Esophagus squamous epithelium (tissue), 4 donors: ENCODE results near the gene PGK1.

Experiments
- POLR2A ChIP-seq, 4 donors: fragments of 450-650 bp; IDR thresholded peaks; one replicate each; pipeline ENCODE4 v1.6.1; 2017; ENCODE audit warnings: antibody characterized with exemption in 4 of 4, mild to moderate bottlenecking in 4 of 4, moderate library complexity in 3 of 4
- TF ChIP-seq, protein P1 (sequence below), 6 experiments: fragments of 450-650 bp in 4 of 6; fragments of 200-600 bp in 2 of 6; sonication (generic) in 2 of 6; IDR thresholded peaks; one replicate each; pipeline ENCODE4 v1.5.1; 2016 to 2019; ENCODE audit warnings: antibody characterized with exemption in 6 of 6, mild to moderate bottlenecking in 4 of 6, moderate library complexity in 4 of 6

DNA sequence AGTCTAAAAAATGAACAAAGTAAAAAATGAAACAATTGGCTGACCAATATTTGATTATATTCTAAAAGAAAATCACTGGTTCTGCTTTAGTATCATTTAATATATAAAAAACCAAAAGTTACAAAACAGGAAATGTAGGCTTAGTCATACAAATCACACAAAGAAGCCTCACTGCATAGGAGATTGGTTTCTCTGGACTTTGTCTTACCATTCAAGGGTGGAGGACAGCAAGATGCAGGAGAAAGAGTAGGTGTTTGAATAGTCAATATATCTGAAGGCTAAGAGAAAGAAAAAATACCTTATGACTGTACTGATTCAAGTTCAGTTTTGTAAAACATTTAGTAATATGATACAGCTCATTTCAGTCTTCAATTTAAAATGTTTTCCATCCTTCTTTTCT, 64.0 kb downstream of the PGK1 start:
- TF ChIP-seq, protein P1, sequence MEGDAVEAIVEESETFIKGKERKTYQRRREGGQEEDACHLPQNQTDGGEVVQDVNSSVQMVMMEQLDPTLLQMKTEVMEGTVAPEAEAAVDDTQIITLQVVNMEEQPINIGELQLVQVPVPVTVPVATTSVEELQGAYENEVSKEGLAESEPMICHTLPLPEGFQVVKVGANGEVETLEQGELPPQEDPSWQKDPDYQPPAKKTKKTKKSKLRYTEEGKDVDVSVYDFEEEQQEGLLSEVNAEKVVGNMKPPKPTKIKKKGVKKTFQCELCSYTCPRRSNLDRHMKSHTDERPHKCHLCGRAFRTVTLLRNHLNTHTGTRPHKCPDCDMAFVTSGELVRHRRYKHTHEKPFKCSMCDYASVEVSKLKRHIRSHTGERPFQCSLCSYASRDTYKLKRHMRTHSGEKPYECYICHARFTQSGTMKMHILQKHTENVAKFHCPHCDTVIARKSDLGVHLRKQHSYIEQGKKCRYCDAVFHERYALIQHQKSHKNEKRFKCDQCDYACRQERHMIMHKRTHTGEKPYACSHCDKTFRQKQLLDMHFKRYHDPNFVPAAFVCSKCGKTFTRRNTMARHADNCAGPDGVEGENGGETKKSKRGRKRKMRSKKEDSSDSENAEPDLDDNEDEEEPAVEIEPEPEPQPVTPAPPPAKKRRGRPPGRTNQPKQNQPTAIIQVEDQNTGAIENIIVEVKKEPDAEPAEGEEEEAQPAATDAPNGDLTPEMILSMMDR (IDR thresholded peaks at IDR 0.05): no peak
- no peak for TF ChIP-seq POLR2A (IDR thresholded peaks at IDR 0.05)
